RCC 7860 (cell line): ENCODE data around the gene FAM193A.
"Not testable (repeated sequence)": the region's sequence is repeated elsewhere in the genome, so short reads cannot be mapped to it uniquely, and the experiment has no call there.

Experiments used
- DNase-seq: peaks from one replicate; pipeline ENCODE4 v3.0.0-alpha.2; 2015; ENCODE audit warnings: low spot score
- FAIRE-seq: peaks from 2 replicates; lab custom pipeline; 2012; peaks lifted over from hg19 to GRCh38; lab: Jason Lieb, UNC

The FAM193A gene

DNA sequence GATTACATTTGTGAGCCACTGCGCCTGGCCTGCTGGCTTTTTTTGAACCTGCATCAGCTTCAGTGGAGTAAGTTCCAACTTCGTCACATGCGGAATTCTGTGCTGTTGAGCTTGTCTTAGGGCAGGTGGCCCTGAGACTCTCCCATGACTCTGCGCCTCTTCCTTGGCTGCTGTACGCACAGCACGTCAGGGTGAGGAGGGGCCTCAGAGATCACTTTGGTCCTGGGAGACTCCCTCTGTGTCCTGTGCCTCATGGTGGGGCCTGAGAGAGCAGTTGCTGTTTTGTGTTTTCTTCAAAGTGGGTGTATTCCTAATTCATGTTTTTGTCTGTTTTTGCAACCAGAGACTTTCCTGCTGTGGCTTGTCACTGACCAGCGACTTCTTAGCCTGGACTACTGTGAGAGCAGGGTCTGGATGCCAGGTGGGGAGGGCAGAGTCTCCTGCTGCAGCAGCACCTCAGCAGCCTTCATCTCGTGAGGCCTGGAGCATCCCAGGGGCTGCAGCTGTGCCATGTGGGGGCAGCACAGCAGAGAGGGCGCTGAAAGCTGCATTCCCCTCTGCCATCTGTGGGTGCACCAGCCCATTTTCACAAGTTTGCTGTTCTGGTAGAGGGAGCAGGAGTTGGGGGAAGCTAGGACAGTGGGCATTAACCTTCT lies 111.8 kb downstream of the FAM193A start:
- no peak for DNase-seq
- FAIRE-seq = no peak

DNA sequence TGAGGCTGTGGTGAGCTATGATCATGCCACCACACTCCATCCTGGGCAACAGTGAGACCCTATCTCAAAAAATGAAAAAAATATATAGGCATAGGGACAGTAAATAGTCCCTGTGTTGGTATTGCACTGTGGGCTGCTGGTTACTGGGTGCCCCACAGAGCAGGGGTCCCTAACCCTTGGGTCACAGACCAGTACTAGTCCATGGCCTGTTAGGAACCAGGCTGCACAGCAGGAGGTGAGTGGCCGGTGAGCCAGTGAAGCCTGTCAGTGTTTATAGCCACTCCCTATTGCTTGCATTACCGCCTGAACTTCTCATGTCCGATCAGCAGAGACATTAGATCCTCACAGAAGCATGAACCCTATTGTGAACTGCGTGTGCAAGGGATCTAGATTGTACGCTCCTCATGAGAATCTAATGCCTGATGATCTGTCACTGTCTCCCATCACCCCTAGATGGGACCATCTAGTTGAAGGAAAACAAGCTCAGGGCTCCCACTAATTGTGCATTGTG lies 113.2 kb downstream of the FAM193A start:
- FAIRE-seq = no peak
- no peak for DNase-seq

DNA sequence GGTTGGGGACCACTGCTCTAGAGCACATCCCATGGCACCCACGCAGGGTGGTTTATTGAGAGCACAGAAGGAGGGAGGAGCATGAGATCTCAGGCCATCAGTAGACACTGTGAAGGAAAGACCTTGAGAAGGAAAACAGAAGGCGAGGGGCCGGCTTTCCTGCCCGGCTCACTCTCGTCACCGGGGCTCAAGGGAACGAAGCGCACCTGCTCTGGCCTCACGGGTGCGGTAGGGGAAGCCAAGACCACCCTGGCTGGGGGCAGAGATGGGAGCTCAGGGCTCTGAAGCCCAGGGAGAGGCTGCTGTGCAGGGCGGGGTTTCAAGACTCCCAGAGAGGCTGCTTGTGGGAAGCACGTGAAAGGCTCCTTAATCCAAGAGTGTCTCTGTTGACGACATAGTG lies 113.8 kb downstream of the FAM193A start:
- DNase-seq (no peak), FAIRE-seq (no peak)

DNA sequence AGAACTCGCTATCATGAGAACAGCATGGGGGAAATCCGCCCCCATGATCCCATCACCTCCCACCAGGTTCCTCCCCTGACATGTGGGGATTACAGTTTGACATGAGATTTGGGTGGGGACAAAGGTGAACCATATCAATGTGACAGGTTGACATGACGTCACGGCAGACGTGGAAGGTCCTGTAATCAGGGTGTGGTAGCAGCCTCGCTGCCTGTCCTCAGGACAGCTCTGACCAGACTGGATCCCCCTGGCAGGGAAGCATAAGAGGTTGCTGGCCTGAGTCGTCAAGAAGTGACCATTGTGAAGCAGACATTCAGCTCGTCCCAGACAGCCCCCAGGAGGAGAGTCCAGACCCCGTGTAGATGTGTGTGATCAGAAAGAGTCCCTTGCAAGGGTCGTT lies 115.1 kb downstream of the FAM193A start:
- DNase-seq (no peak), FAIRE-seq (no peak)

DNA sequence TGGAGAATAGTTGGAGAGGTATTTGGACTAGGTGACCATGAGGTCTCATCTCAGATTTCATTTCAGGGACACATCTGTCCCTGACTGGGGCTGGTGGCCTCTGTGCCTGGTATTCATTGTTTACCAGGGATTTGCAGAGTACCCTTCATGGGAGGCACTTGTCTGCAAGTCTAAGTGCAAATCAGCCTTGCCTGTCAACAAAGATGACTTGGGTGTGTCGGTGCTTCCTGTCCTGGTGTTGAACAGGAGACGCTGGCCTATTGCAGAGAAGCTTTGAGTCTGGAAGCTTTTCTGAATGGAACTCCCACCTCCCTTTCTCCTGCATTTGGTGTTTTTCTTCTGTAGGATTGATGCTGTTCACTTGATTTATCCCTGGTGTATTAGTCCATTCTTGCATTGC lies 115.6 kb downstream of the FAM193A start:
- FAIRE-seq = no peak
- DNase-seq = no peak

DNA sequence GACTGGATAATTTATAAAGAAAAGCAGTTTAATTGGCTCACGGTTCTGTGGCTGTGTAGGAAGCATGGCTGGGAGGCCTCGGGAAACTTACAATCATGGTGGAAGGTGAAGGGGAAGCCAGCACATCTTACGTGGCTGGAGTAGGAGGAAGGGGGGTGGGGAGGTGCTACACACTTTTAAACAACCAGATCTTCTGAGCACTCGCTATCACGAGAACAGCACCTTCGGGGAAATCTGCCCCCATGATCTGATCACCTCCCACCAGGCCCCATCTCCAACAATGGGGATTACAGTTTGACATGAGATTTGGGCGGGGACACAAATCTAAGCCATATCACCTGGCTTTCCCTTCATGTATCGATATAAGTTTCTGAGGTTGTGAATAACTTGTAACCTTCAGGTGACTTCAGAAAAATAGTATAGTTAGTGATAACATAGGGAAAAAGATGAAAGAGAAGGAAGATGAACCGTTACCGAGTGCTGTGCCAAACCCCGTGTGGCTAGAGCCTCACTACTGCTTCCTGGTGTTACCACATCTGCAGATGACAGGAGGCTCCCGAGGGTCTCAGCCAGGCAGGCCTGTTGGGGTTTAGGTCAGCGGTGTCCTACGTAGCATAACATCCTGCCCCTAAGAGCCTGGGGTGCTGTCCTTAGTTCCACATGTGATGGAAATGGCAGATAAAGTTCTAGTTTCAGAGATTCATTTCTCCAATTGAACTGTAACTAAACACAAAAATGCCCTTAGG lies 116.1 kb downstream of the FAM193A start:
- DNase-seq (no peak), FAIRE-seq (no peak)

DNA sequence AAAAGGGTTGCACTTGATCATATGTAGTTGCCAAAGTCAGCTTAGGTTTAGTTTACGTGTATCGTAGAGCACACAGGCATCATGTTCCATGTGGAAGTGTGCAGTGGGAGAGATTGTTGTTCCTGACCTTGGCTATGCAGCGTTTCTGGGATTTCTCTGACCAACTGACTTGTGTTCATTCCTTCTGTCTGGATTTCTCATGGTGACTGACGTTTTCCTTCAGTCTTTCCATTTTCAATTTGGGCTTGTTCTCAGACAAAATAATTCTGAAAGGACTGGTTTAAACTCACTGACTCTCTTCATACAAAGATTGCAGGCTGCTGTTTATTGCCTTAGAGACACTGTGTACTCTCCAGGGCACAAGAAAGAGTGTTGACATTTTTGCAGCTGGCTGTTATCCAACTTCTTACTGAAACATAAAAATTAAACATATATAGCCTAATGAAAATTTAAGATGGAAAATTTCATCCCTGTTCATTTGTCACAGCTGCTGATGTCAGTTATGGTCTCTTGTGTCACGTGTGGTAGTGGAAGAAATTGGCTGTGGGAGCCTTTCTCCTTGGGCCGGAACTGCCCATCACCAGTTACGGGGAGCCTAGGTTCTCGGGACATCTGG lies 124.3 kb downstream of the FAM193A start:
- no peak for DNase-seq
- FAIRE-seq = no peak

DNA sequence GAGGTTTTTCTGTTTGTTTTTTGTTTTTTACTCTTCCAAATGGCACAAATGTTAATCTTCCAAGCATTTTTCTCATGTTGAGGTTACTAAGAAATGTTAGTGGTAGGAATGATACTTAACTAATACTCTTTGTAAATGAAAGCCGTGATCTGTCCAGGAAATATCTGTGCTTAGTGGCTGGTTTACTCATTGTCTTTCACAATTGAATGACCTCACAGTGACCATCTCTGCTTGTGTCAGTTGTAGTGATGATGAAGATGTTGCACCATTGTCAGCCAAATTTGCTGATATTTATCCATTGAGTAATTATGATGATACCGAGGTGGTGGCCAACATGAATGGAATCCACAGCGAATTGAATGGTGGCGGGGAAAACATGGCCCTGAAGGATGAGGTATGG lies 126.2 kb downstream of the FAM193A start:
- peak; percentile 57 for DNase-seq
- FAIRE-seq = peak; percentile 68

DNA sequence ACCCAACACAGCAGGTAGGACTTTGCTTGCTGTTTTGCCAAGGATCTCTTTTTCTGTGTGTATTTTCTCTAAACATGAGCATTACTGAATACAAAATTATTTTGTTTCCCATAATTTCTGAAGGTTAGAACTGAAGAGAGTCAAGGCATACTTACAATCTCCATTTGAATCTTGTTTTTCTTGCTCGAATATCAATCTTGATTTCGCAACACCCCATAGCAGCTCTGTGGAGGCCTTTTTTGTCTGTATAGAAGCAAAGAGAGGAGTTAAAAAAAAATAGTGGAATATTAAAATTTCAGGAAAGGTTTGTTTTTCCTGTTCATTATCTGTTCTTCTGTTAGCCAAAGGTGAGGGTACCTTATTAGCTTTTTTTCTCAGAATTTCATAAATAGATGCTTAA lies 126.8 kb downstream of the FAM193A start:
- DNase-seq = no peak

DNA sequence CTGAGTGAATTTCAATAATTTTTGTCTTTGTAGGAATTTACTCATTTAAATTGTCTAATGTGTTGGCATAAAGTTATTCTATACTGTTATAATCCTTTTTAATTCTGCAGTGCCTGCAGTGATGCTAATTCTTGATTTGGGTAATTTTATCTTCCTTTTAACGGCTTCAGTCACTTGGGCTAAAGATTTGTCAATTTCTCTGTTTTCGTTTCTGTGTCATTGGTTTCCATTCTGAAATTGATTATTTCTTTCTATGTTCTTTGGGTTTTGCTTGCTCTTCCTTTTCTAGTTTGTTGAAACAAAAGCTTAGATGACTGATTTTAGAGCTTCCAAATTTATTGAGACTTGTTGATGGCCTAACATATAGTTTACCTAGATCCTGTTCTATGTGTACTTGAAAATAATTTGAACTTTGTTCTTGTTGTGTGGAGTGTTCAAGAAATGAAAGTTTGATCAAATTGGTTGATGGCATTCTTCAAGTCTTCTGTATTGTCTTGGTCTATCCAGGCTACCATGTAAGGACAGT lies 130.3 kb downstream of the FAM193A start:
- DNase-seq (no peak), FAIRE-seq (no peak)

More for the DNA sequence above, 126.8 kb downstream of the FAM193A start:
- no peak for FAIRE-seq

DNA sequence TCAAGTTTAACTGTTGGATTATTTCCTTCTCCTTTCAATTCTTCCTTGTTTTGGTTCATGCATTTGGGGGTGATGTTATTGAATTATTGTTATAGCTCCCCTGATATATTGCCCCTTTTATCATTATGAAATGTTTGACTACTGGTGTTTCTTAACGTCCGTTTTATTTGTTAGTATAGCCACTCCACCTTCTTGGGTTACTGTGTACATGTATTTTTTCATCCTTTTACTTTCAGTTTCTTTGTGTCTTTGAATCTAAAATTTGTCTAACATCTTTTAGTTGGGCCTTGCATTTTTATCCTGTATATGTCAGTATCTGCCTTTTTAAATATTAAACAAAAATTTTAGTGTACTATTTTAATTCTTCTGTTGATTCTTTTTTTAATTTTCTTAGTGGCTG lies 131.0 kb downstream of the FAM193A start:
- DNase-seq (no peak), FAIRE-seq (no peak)

DNA sequence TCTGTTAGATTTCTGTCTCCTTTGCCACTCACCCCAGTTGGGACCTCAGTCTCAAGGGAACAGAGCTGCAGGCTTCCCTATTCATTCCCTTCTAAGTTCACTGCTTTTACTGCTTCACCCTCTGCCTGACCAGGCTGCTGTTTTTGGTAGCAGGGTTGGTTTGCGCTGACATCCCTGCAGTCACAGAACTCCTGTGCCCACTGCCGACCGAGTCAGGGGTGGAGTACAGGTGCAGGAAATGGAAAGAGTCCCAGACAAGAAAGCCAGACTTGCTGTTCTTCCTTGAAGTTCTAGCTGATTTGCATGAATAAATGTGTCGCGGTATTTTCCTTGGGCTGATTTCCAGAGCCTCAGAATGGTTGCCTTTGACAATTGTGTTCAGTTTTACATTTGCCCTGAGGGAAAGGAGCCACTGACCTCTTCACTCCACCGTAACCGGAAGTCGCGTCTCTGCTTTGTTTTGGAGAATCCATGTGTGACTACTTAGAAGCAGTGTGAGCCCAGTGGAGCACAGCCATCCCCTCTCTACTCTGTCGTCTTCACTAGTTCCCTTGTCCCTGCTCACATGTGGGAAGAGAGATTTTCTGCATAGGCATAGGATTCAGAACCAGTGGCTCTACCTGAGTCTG lies 134.9 kb downstream of the FAM193A start:
- no peak for DNase-seq
- no peak for FAIRE-seq

DNA sequence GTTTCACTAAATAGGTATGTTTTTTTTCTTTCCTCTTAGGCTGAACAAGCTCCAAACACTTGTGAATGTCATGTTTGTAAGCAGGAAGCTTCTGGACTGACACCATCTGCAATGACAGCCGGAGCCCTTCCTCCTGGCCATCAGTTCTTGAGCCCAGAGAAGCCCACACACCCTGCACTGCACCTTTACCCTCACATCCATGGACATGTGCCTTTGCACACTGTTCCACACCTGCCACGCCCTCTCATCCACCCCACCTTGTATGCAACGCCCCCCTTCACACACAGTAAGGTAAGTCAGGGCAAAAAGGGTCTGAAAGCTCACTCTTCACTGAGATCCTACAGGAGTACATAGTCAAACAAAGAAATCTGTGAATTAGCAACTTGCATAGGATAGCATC lies 135.6 kb downstream of the FAM193A start:
- DNase-seq (no peak), FAIRE-seq (no peak)

DNA sequence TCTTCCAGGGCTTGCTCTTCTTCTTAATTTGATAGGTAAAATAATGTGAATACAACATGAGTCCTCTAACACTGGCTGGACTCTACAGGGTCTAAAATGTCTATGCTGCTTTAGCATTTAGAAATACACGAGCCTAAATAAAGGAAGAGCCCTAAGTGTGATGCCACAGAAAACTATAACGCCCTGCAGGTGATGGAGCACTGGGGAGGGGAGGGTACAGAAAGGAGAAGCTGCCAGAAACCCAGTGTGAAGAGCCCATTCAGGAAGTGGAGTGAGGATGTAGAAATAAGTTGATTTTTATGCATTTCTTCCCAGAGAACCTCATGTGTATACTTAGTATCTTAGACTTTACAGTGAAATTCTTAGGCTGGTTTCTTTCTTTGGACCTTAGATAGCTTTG lies 136.3 kb downstream of the FAM193A start:
- FAIRE-seq (no peak), DNase-seq (no peak)

DNA sequence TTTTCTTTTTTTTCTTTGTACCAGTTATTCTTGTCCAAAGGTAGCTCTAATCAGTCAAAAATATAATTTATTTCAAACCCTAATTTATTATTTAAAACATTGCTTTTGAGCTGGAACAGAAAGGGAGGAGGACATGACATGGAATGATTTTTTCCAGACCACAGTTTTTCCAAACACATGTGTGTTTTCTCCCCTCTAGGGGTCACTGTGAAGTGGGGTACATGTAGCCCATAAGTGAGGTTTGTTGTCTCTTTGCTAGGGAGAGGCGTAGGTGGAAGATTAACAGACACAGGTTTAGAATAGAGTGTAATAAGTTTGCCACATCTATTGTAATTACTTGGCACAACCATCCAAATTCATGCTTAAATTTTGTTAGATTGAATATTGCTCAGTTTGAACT lies 136.7 kb downstream of the FAM193A start:
- DNase-seq = no peak
- no peak for FAIRE-seq

DNA sequence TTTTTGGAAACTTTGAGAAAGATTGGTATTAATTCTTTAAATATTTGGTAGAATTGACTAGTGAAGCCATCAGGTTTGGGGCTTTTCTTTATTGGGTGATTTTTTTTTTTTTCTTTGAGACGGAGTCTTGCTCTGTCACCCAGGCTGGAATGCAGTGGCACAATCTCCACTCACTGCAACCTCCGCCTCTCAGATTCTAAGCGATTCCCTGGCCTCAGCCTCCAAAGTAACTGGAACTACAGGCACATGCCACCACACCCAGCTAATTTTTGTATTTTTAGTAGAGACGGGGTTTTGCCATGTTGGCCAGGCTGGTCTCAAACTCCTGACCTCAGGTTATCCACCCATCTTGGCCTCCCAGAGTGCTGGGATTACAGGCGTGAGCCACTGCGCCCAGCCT lies 143.3 kb downstream of the FAM193A start:
- DNase-seq, FAIRE-seq: not testable (repeated sequence)

DNA sequence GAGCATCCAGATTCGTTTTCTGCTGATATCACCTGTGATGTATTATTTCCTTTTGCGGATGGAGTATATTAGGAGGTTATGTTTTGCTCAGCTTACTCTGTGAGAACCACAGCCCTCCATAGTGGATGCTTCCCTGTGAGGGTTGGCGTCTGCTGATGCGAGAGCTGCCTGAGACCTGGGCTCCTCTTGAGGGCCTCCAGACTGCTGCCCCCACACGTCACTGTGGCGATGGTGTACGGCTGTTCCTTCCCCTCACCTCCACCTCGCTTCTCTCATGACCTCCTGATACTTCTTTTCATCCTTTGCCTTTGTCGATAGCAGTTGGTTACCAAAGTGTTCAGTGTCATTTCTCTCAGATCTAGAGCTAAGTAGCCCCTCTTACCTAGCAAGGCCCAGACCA lies 148.0 kb downstream of the FAM193A start:
- FAIRE-seq = no peak

DNA sequence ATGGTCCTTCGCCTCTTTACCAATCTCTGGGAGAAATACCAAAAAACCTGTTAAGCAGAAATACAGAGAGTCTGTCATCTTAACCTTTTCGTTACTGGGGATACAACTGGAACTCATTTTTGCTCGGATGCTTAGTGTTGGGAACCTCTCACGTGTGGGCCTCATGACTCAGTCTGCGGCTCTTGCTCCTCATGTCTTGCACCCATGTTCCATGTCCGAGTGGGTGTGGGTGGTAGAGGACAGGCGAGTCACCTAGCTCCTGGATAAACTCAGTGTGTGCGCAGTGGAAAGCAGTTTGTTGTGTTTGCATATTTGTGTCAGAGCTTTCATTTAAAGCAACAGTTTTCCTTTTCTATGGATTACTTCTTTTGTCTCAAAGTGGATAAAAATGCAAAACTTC lies 149.1 kb downstream of the FAM193A start:
- DNase-seq = no peak
- no peak for FAIRE-seq

More for the DNA sequence above, 148.0 kb downstream of the FAM193A start:
- no peak for DNase-seq

DNA sequence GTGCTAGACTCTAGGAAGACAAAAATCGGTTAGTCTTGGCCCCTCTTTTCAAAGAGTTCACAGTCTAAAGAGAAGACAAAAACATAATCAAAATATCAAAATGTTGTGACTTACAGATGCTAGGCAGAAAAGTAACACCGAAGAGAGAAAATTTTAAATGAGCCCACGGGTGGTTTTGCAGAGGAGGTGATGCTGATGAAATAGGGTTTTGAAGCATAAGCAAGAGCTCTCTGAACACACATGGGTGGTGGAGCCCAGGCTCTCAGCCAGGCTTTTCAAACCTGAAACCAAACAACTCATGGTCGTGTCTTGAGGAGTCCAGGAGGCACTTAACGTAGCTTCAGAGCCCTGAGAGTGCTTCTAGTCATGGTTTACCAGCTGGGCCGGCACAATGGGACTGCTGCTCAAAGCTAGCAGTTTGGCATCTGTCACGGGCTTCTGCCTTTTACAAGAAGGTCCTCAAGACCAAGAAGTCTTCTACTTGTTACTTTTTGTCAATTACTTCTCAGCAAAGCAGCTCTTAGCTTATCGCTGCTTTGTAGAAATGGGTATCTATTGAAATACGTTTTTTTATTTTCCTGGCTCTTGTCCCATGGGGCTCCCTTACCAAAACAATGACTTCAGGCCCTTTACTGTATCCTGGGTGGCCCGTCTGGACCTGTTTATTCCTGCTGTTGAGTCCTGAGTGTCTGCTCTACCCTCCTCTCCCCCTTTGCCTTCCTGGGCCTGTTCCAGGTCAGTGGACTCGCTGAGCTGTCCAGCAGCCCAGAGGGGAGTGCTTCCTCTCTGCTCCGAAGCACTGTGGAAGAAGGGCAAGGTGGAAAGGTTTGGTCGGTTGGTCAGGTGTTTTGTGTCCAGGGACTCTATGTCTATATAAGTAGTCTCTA lies 150.2 kb downstream of the FAM193A start:
- FAIRE-seq (no peak), DNase-seq (no peak)

DNA sequence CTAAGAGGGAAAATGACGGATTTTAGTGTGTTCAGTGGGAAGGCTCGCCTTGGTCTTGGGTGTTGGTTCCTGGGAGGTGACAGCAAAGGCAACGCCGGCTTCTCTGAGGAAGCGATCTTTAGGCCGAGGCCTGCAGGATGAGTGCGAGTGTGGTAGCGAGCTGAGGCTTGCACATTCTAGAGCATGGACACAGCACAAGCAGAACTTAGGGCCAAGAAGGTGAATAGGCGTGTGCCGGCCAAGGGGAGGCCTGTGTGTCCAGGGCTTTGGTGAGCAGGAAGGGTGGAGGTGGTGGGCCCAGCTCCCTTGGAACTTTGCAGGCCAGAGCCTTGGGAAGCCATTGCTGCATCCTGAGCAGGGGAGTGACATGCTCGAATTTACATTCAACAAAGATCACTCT lies 151.8 kb downstream of the FAM193A start:
- FAIRE-seq = no peak
- DNase-seq = no peak
